ENCODE results near the gene MAP3K8. TPM values are rescaled to one million over a fixed set of nuclear protein-coding genes. Genes with fewer than 3 reads are reported as not detected.

The MAP3K8 gene
- total and polyA plus RNA-seq, 2 donors (not counting 1 experiment from before 2014, with no cell fraction given): 97.0 to 99.2 TPM

- Histone ChIP-seq H3K4me1 (ENCODE audit: control insufficient read depth in 2 of 2, insufficient read depth in 2 of 2, low read length in 2 of 2) (peaks cover 58 to 76% of the 10 kb centered on the region in 2 donors), H4K20me1 (ENCODE audit: control insufficient read depth, insufficient read depth, low read length, poor library complexity, severe bottlenecking) (peaks cover 24% of the 10 kb centered on the region), H3K79me2 (ENCODE audit: control insufficient read depth, insufficient read depth, low read length) (peaks cover 33% of the 10 kb centered on the region), H2AFZ (ENCODE audit: insufficient read depth, low read depth, low read length, poor library complexity, severe bottlenecking) (peak overlapping the region; percentile 68), H3K9ac (ENCODE audit: low read length) (no peak overlapping the region), H3K27me3 (replicated peaks in 1 of 4; ENCODE audit: control extremely low read depth in 1 of 4, control insufficient read depth in 3 of 4, insufficient read depth in 4 of 4, low read length in 3 of 4) (no peaks in the 10 kb centered on the region), H3K9me3 (ENCODE audit: control extremely low read depth in 1 of 3, control insufficient read depth in 2 of 3, insufficient read depth in 1 of 3, low read length in 2 of 3) (peaks cover 0 to 10% (median 0%) of the 10 kb centered on the region in 3 donors), H3K4me3 (ENCODE audit: control extremely low read depth in 1 of 5, extremely low read depth in 1 of 5, insufficient read depth in 1 of 5, low read depth in 2 of 5, low read length in 4 of 5) (peak overlapping the region in 1 of 5 experiments; percentile 24), H3K4me2 (replicated peaks; ENCODE audit: low read depth, low read length, poor library complexity, severe bottlenecking) (peak overlapping the region; percentile 50), H3K36me3 (replicated peaks in 1 of 2; ENCODE audit: control extremely low read depth in 1 of 2, control insufficient read depth in 1 of 2, extremely low read depth in 1 of 2, insufficient read depth in 2 of 2, low read length in 1 of 2) (peaks cover 0 to 4% of the 10 kb centered on the region in 2 experiments), H3K27ac (ENCODE audit: low read length in 2 of 2) (peak overlapping the region; percentile 51 to 57)
- 62% methylated on average over 13 of the region's 17 CpGs for WGBS (ENCODE audit: insufficient coverage)
- Mint-ChIP-seq H3K27me3 (no peaks in the 10 kb centered on the region), H3K9me3 (ENCODE audit: insufficient read depth) (no peaks in the 10 kb centered on the region), H3K4me1 (peaks cover 69% of the 10 kb centered on the region), H3K27ac (peak overlapping the region; percentile 73), H3K4me3 (peak overlapping the region; percentile 67)
- TF ChIP-seq CTCF (IDR thresholded peaks at IDR 0.05) (no peak), EZH2 (IDR thresholded peaks at IDR 0.05; ENCODE audit: borderline replicate concordance, insufficient read depth, low read depth, low read length, poor library complexity, severe bottlenecking) (no peak)
- POLR2A ChIA-PET: interaction anchor here (2.2 kb wide), 1 partner anchor 10 kb away, joined by 9 read pairs; no protein-coding TSS in a partner anchor
- intact Hi-C loops (cut with micrococcal nuclease): loop anchor here (10.0 kb wide), 1 partner anchor 1913 kb away; the partner anchor contains the start of gene EPC1
- CTCF ChIA-PET: interaction anchor here (0.5 to 5.6 kb wide), 6 partner anchors 10 to 159 kb away, joined by 3 to 42 read pairs (median 8); no protein-coding TSS in a partner anchor
- no peak for DNase-seq
- ATAC-seq (ENCODE audit: low read depth): no peak
Measured at GRCh38 chr10:30431435-30431911, 2.5 kb upstream of the MAP3K8 start.

Measured in B cell (primary cell).